Kidney epithelial cell (primary cell): Measurements from ENCODE around the gene SPEM3. TPM values are rescaled to one million over a fixed set of nuclear protein-coding genes. Genes with fewer than 3 reads are reported as not detected.
A peak's percentile ranks its signal among the peaks of the same experiment; 100 is the strongest.

Source experiments
- DNase-seq: peaks from one replicate; pipeline ENCODE4 v3.0.0-alpha.2; 2010; ENCODE audit warnings: low read depth
- H3K27me3 ChIP-seq: 2 replicates; pipeline ENCODE4 v1.6.0; 2011; ENCODE audit warnings: low read length; ENCODE audit not compliant: control insufficient read depth, insufficient read depth
- H3K36me3 ChIP-seq: 2 replicates; pipeline ENCODE4 v1.5.1; 2011; ENCODE audit warnings: low read length; ENCODE audit not compliant: control insufficient read depth, insufficient read depth
- H3K4me3 ChIP-seq: 2 replicates; pipeline ENCODE4 v1.5.1; 2011; ENCODE audit warnings: low read depth, mild to moderate bottlenecking, control low read depth, low read length
- total RNA-seq: library from RNA; depleted of rRNA; stranded (reverse); fragments of >200 nt; gene quantifications from 2 replicates; pipeline ENCODE4 v1.2.3, GENCODE V29; 2015
- TF ChIP-seq, protein P1 (sequence below): IDR thresholded peaks from 2 replicates; pipeline ENCODE4 v1.5.1; 2011; ENCODE audit warnings: mild to moderate bottlenecking, moderate library complexity, low read length, control low read depth, inconsistent platforms; ENCODE audit not compliant: insufficient read depth, poor library complexity, severe bottlenecking

Gene SPEM3
- total RNA-seq, 1 donor from 2014 or later = not detected

- no peak for DNase-seq
- H3K36me3 ChIP-seq = no peaks in the 10 kb centered on the region
- H3K27me3 ChIP-seq = no peaks in the 10 kb centered on the region
- TF ChIP-seq, protein P1, sequence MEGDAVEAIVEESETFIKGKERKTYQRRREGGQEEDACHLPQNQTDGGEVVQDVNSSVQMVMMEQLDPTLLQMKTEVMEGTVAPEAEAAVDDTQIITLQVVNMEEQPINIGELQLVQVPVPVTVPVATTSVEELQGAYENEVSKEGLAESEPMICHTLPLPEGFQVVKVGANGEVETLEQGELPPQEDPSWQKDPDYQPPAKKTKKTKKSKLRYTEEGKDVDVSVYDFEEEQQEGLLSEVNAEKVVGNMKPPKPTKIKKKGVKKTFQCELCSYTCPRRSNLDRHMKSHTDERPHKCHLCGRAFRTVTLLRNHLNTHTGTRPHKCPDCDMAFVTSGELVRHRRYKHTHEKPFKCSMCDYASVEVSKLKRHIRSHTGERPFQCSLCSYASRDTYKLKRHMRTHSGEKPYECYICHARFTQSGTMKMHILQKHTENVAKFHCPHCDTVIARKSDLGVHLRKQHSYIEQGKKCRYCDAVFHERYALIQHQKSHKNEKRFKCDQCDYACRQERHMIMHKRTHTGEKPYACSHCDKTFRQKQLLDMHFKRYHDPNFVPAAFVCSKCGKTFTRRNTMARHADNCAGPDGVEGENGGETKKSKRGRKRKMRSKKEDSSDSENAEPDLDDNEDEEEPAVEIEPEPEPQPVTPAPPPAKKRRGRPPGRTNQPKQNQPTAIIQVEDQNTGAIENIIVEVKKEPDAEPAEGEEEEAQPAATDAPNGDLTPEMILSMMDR = no peak
- peak overlapping the region; percentile 72 for H3K4me3 ChIP-seq
Measured at GRCh38 chr17:7405350-7406234, 23.1 kb upstream of the SPEM3 start.

DNA sequence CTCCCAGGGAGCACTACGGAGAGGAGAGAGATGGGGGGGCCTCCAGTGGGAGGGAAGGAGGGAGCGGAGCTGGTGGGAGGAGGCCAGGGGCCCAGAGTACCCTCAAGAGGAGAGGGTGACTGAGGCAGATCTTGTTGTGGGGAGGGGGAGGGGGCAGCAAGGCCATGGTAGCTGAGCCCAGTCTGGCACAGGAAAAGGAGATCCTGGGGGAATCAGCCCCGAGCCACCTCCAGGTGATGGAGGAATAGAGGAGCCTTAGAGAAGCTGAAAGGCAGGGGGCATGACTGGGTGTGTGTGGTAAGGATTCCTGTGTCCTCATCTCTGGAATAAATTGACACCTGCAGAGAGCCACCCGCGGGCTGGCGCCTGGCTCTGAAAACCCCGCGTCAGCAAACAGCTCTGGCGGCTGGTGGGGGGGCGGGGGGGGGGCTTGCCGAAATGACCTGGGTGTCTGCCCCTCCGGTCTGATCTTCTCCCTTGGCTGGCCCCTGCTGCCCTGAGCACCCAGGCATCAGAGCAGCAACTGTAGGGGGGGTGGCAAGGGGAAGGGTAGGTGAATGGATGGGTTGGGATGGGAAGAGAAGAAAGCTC lies 22.3 kb upstream of the SPEM3 start:
- TF ChIP-seq, protein P1 = no peak
- H3K27me3 ChIP-seq = no peaks in the 10 kb centered on the region
- H3K4me3 ChIP-seq = no peak overlapping the region

GRCh38 chr17:7407082-7407481 lies 21.6 kb upstream of the SPEM3 start:
- Histone ChIP-seq H3K27me3 (no peaks in the 10 kb centered on the region), H3K36me3 (no peaks in the 10 kb centered on the region), H3K4me3 (no peak overlapping the region)
- TF ChIP-seq, protein P1 = no peak
- DNase-seq = no peak

More for the DNA sequence above, 22.3 kb upstream of the SPEM3 start:
- no peak for DNase-seq
- H3K36me3 ChIP-seq = no peaks in the 10 kb centered on the region

GRCh38 chr17:7407485-7408251 lies 21.0 kb upstream of the SPEM3 start, which contains the start of gene NLGN2:
Gene NLGN2, plus strand, starts transcription at chr17:7407845. Its CDS starts 411 bp downstream, at chr17:7408256.
- no peaks in the 10 kb centered on the region for H3K36me3 ChIP-seq
- no peaks in the 10 kb centered on the region for H3K27me3 ChIP-seq

GRCh38 chr17:7408252-7408727 lies 20.4 kb upstream of the SPEM3 start:
- TF ChIP-seq, protein P1 = no peak
- no peak overlapping the region for H3K4me3 ChIP-seq
- no peaks in the 10 kb centered on the region for H3K27me3 ChIP-seq
- DNase-seq = no peak
- H3K36me3 ChIP-seq = no peaks in the 10 kb centered on the region

More at GRCh38 chr17:7407485-7408251, 21.0 kb upstream of the SPEM3 start, which contains the start of gene NLGN2:
- TF ChIP-seq, protein P1 = no peak
- H3K4me3 ChIP-seq = no peak within 1 kb of the TSS
- no peak for DNase-seq
